BE2C (cell line): Measurements from ENCODE around the gene EPHA7.
A peak's percentile ranks its signal among the peaks of the same experiment; 100 is the strongest.

Source experiments
- DNase-seq: peaks from one replicate; pipeline ENCODE4 v3.0.0-alpha.2; 2020
- H3K27me3 ChIP-seq: fragments of 250-450 bp; sonication (Bioruptor Pico); 2 replicates; pipeline ENCODE4 v1.5.1; 2020; ENCODE audit warnings: mild to moderate bottlenecking
- H3K36me3 ChIP-seq: fragments of 250-450 bp; sonication (Bioruptor Pico); 2 replicates; pipeline ENCODE4 v1.5.1; 2020; ENCODE audit warnings: mild to moderate bottlenecking
- H3K4me1 ChIP-seq: fragments of 250-450 bp; sonication (Bioruptor Pico); 2 replicates; pipeline ENCODE4 v1.5.1; 2020
- H3K4me3 ChIP-seq: 2 replicates; pipeline ENCODE4 v1.5.1; 2011; ENCODE audit warnings: low read depth, low read length
- H3K9me3 ChIP-seq: fragments of 250-450 bp; sonication (Bioruptor Pico); 2 replicates; pipeline ENCODE4 v1.5.1; 2020
- CTCF ChIP-seq: IDR thresholded peaks from 2 replicates; pipeline ENCODE4 v1.5.1; 2012; ENCODE audit warnings: mild to moderate bottlenecking, low read depth, low read length

EPHA7 gene

GRCh38 chr6:93433592-93433991, 14.2 kb upstream of the EPHA7 start:
- Histone ChIP-seq H3K9me3 (no peaks in the 10 kb centered on the region), H3K36me3 (no peaks in the 10 kb centered on the region), H3K27me3 (no peaks in the 10 kb centered on the region; the same call in 1 of the 2 replicates), H3K4me1 (no peaks in the 10 kb centered on the region), H3K4me3 (no peak overlapping the region)
- no peak for TF ChIP-seq CTCF
- DNase-seq: no peak

GRCh38 chr6:93424303-93425064, 5.1 kb upstream of the EPHA7 start:
- peak; percentile 7 for DNase-seq
- no peaks in the 10 kb centered on the region for H3K4me1 ChIP-seq
- H3K27me3 ChIP-seq: peaks cover 26% of the 10 kb centered on the region
- no peak overlapping the region for H3K4me3 ChIP-seq
- TF ChIP-seq CTCF: peak; percentile 73
- H3K9me3 ChIP-seq: no peaks in the 10 kb centered on the region
- no peaks in the 10 kb centered on the region for H3K36me3 ChIP-seq

- DNase-seq: peak; percentile 82
- Histone ChIP-seq H3K4me3 (no peak overlapping the region), H3K9me3 (no peaks in the 10 kb centered on the region), H3K27me3 (peaks cover 33% of the 10 kb centered on the region), H3K4me1 (no peaks in the 10 kb centered on the region), H3K36me3 (no peaks in the 10 kb centered on the region)
- peak; percentile 79 for TF ChIP-seq CTCF
Measured at GRCh38 chr6:93423542-93423941, 4.2 kb upstream of the EPHA7 start.

GRCh38 chr6:93420163-93420795, 920 bp upstream of the EPHA7 start:
- Histone ChIP-seq H3K4me1 (no peaks in the 10 kb centered on the region), H3K27me3 (peaks cover 60% of the 10 kb centered on the region), H3K36me3 (no peaks in the 10 kb centered on the region), H3K4me3 (no peak overlapping the region), H3K9me3 (no peaks in the 10 kb centered on the region)
- DNase-seq: no peak
- no peak for TF ChIP-seq CTCF

GRCh38 chr6:93418408-93419303, 703 bp downstream of the EPHA7 start:
- Histone ChIP-seq H3K27me3 (peaks cover 60% of the 10 kb centered on the region), H3K36me3 (no peaks in the 10 kb centered on the region), H3K4me1 (no peaks in the 10 kb centered on the region), H3K4me3 (peak overlapping the region; percentile 51), H3K9me3 (no peaks in the 10 kb centered on the region)
- TF ChIP-seq CTCF: no peak
- DNase-seq: peak; percentile 21
